ENCODE results near the gene CCNY.
A peak's percentile ranks its signal among the peaks of the same experiment; 100 is the strongest.
"Not testable (repeated sequence)": the region's sequence is repeated elsewhere in the genome, so short reads cannot be mapped to it uniquely, and the experiment has no call there.

The CCNY gene

GRCh38 chr10:35412003-35412723, 75.9 kb downstream of the CCNY start:
- no peak for DNase-seq

- no peak for DNase-seq
These were observed 76.7 kb downstream of the CCNY start for GRCh38 chr10:35412900-35413491.

GRCh38 chr10:35413985-35414861, 77.9 kb downstream of the CCNY start:
- no peak for DNase-seq

GRCh38 chr10:35415505-35415904, 79.2 kb downstream of the CCNY start:
- DNase-seq = no peak

- peak; percentile 69 for DNase-seq
These were observed 80.5 kb downstream of the CCNY start for GRCh38 chr10:35416619-35417312.

- no peak for DNase-seq
These were observed 81.0 kb downstream of the CCNY start for GRCh38 chr10:35417313-35417625.

- no peak for DNase-seq
These were observed 81.5 kb downstream of the CCNY start for GRCh38 chr10:35417795-35418194.

- DNase-seq = not testable (repeated sequence)
These were observed 82.3 kb downstream of the CCNY start for GRCh38 chr10:35418580-35418979.

- no peak for DNase-seq
These were observed 83.7 kb downstream of the CCNY start for GRCh38 chr10:35420044-35420443.

- no peak for DNase-seq
These were observed 84.7 kb downstream of the CCNY start for GRCh38 chr10:35420827-35421552.

- no peak for DNase-seq
These were observed 85.4 kb downstream of the CCNY start for GRCh38 chr10:35421553-35422178.

GRCh38 chr10:35422228-35422627, 85.9 kb downstream of the CCNY start:
- no peak for DNase-seq

- DNase-seq = no peak
These were observed 87.4 kb downstream of the CCNY start for GRCh38 chr10:35423505-35424306.

GRCh38 chr10:35424680-35425285, 88.5 kb downstream of the CCNY start:
- no peak for DNase-seq

GRCh38 chr10:35425595-35425994, 89.3 kb downstream of the CCNY start:
- DNase-seq = no peak

- DNase-seq = no peak
These were observed 90.3 kb downstream of the CCNY start for GRCh38 chr10:35426657-35427056.

- DNase-seq = no peak
These were observed 91.2 kb downstream of the CCNY start for GRCh38 chr10:35427543-35427942.

GRCh38 chr10:35428521-35428920, 92.2 kb downstream of the CCNY start:
- no peak for DNase-seq

GRCh38 chr10:35432781-35433338, 96.6 kb downstream of the CCNY start:
- DNase-seq = no peak

- no peak for DNase-seq
These were observed 97.6 kb downstream of the CCNY start for GRCh38 chr10:35433851-35434426.
